Epithelial cell of prostate (primary cell): ENCODE results near the gene CYP3A4.
"Not testable (repeated sequence)": the region's sequence is repeated elsewhere in the genome, so short reads cannot be mapped to it uniquely, and the experiment has no call there.

ENCODE experiments used
- DNase-seq: peaks from one replicate; pipeline ENCODE4 v3.0.0-alpha.2; 2011; ENCODE audit warnings: low read depth, low spot score
- H3K27ac ChIP-seq: fragments of 450-650 bp; 2 replicates; pipeline ENCODE4 v1.5.1; 2017; ENCODE audit warnings: mild to moderate bottlenecking

Gene CYP3A4

GRCh38 chr7:99766484-99767099 lies 17.4 kb downstream of the CYP3A4 start:
- no peak overlapping the region for H3K27ac ChIP-seq
- no peak for DNase-seq

- no peak overlapping the region for H3K27ac ChIP-seq
- DNase-seq, result no peak
Observed at GRCh38 chr7:99764478-99764877, 19.5 kb downstream of the CYP3A4 start.

- H3K27ac ChIP-seq, result peak overlapping the region; percentile 59
- peak; percentile 34 for DNase-seq
Observed at GRCh38 chr7:99762680-99763327, 21.2 kb downstream of the CYP3A4 start.

GRCh38 chr7:99755085-99755484 lies 28.9 kb downstream of the CYP3A4 start:
- no peak overlapping the region for H3K27ac ChIP-seq
- no peak for DNase-seq

GRCh38 chr7:99752356-99752755 lies 31.6 kb downstream of the CYP3A4 start:
- no peak for DNase-seq
- H3K27ac ChIP-seq, result peak overlapping the region; percentile 53

- H3K27ac ChIP-seq, result peak overlapping the region; percentile 53
- not testable (repeated sequence) for DNase-seq
Observed at GRCh38 chr7:99751322-99752052, 32.5 kb downstream of the CYP3A4 start.

- no peak for DNase-seq
- H3K27ac ChIP-seq, result no peak overlapping the region
Observed at GRCh38 chr7:99748846-99749579, 35.0 kb downstream of the CYP3A4 start.

- not testable (repeated sequence) for DNase-seq
Observed at GRCh38 chr7:99746915-99747314, 37.1 kb downstream of the CYP3A4 start.

GRCh38 chr7:99745395-99745794 lies 38.6 kb downstream of the CYP3A4 start:
- H3K27ac ChIP-seq, DNase-seq: not testable (repeated sequence)

More at GRCh38 chr7:99746915-99747314, 37.1 kb downstream of the CYP3A4 start:
- H3K27ac ChIP-seq, result not testable (repeated sequence)

- no peak for DNase-seq
Observed at GRCh38 chr7:99742737-99743394, 41.1 kb downstream of the CYP3A4 start.

GRCh38 chr7:99741441-99741795 lies 42.6 kb downstream of the CYP3A4 start:
- no peak for DNase-seq
- H3K27ac ChIP-seq, result peak overlapping the region; percentile 91

More at GRCh38 chr7:99742737-99743394, 41.1 kb downstream of the CYP3A4 start:
- H3K27ac ChIP-seq, result no peak overlapping the region

GRCh38 chr7:99740573-99741440 lies 43.2 kb downstream of the CYP3A4 start:
- peak overlapping the region; percentile 91 for H3K27ac ChIP-seq
- no peak for DNase-seq

GRCh38 chr7:99739699-99740572 lies 44.0 kb downstream of the CYP3A4 start:
- no peak for DNase-seq
- H3K27ac ChIP-seq, result peak overlapping the region; percentile 91

GRCh38 chr7:99737726-99738125 lies 46.3 kb downstream of the CYP3A4 start:
- peak; percentile 64 for DNase-seq
- peak overlapping the region; percentile 86 for H3K27ac ChIP-seq

GRCh38 chr7:99736667-99737066 lies 47.3 kb downstream of the CYP3A4 start:
- peak overlapping the region; percentile 86 for H3K27ac ChIP-seq
- not testable (repeated sequence) for DNase-seq

- no peak for DNase-seq
- H3K27ac ChIP-seq, result no peak within 1 kb of the TSS
Observed at GRCh38 chr7:99734987-99735386, 49.0 kb downstream of the CYP3A4 start, which contains the start of gene CYP3A7. Gene CYP3A7, minus strand, starts transcription at chr7:99735196. Its CDS starts 103 bp downstream, at chr7:99735093.

- no peak for DNase-seq
- no peak overlapping the region for H3K27ac ChIP-seq
Observed at GRCh38 chr7:99733448-99733847, 50.5 kb downstream of the CYP3A4 start.

- H3K27ac ChIP-seq, result no peak overlapping the region
Observed at GRCh38 chr7:99733003-99733402, 51.0 kb downstream of the CYP3A4 start.

More at GRCh38 chr7:99733003-99733402, 51.0 kb downstream of the CYP3A4 start:
- DNase-seq, result no peak
